T1000 (cell line): ENCODE data around the gene SOBP.

Source experiments
- DNase-seq: peaks from one replicate; lab custom pipeline; 2025; ENCODE audit warnings: mixed read lengths; lab: John Stamatoyannopoulos, UW

Gene SOBP

DNA sequence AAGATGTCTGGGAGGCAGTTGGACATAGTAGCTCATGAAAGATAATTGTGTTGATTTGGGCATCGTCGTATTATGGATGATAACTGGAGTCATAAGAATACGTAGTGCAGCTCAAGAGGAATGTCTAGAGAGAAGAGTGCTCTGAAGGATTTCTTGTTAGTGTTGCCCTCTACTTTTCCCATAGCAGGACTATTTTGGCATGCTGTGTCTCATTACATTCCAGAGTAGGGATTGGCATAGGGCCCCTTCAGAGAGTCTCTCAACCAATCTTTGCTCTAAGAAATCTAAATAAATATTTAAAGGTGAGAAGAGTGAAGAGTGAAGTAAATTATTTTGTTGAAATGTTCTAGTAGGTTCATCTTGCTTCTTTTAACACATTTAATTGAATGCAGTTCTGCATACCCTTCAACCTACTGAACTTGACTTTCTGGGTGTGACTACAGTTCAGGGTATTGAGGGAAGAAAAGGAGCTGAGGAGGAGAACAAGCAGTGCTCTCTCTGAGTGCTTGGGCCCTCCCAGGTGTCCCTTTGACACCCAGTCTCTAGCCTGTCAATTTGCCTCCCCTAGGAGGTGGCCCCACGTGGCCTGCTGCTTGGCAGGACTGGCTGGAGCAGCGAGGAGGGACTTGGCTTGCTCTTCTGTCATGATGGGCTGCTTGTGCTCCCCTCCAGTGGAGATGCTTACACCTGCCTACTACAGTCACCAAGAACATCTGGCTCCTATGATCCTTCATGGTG lies 33.3 kb downstream of the SOBP start:
- no peak for DNase-seq

GRCh38 chr6:107523794-107524193 lies 33.9 kb downstream of the SOBP start:
- no peak for DNase-seq

DNA sequence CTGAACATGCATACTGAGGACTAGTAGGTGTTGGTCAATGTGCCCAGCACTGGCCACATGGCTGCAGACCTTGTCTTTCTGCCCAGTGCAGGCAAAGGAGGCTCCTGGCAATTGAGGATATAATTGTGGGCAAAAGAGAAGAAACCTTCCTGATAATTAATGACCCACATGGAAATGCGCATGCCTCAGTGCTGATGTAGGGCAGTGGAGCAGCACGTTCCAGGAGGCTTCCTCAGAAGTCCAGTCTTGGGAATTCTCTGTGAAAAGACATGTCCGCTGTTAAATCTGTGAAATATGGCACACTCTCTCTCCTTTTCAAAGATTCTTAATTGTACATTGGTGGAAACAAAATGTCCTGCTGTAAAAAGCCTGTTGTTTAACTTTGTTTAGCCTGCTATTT lies 34.7 kb downstream of the SOBP start:
- DNase-seq, result no peak

DNA sequence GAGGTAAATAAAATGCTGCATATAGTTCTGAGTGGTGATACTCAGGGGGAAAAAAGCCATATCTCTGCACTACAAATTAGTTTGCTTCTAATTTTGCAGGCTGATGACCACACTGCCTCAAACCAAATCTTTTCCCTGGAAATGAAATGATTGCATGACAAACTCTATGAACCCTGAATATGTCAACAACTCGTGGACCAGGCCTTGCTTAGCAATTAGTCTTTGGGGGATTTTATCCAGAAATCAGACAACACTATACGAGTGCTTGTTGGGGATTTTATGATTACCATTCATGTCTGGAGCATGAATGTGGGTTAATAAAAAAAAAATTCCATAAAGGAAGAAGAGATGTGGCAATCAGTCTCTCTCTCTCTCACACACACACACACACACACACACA lies 42.0 kb downstream of the SOBP start:
- DNase-seq, result no peak

GRCh38 chr6:107532706-107533105 lies 42.8 kb downstream of the SOBP start:
- DNase-seq, result no peak

- no peak for DNase-seq
These were observed 43.6 kb downstream of the SOBP start for GRCh38 chr6:107533415-107534059.

GRCh38 chr6:107534571-107535141 lies 44.7 kb downstream of the SOBP start:
- DNase-seq, result no peak

- no peak for DNase-seq
These were observed 45.7 kb downstream of the SOBP start for GRCh38 chr6:107535626-107536025.

GRCh38 chr6:107536180-107536961 lies 46.5 kb downstream of the SOBP start:
- no peak for DNase-seq

- DNase-seq, result no peak
These were observed 47.6 kb downstream of the SOBP start for GRCh38 chr6:107537559-107537958.

GRCh38 chr6:107538856-107539387 lies 49.0 kb downstream of the SOBP start:
- DNase-seq, result no peak

GRCh38 chr6:107539409-107539808 lies 49.5 kb downstream of the SOBP start:
- DNase-seq, result no peak

DNA sequence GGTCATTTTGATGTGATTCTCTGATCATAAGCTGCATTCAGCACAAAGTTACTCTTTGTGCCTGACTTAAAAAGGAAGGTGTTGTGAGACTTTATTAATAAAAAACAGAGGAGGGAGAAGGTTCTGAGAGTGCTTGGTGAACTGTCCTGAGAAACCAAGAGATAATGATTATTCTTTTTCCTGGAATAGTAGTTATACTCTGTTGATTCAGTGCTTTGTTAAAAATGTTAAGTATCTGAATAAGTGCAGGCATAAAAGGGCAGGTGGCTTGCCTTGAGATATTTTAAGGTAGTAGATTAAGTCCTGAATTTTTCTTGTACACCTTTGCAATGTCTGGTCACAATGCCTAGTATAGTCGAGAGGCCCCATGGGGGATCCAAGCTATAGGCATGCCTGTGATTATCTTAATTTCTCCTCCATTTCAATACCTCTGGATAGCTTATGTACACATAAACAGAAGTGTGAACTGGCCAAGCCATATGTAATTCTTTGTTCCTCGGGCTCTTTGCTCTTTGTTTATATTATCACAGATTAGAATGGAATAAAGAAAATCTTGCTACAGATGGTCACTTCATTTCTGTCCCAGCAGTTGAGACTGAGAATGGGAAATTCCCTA lies 50.0 kb downstream of the SOBP start:
- DNase-seq, result no peak

DNA sequence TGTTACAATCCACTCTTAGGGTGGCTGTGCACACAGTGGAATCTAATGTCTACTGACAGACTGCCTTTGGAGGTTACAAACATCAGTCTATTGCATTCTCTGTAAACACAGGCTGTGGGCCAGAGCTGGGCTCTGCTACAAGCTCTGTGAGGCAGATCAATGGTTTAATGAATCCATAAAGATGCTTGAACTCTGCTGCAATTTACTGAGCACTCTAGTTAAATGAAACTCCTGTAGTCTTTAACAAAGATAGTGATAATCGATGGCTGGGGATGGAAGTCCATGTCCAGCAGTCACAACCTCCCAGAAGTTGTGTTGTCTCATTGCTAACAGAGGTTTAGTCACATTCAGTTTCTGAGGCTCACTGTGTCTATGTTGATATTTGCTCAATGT lies 50.5 kb downstream of the SOBP start:
- DNase-seq, result no peak

- no peak for DNase-seq
These were observed 52.3 kb downstream of the SOBP start for GRCh38 chr6:107542192-107542668.

GRCh38 chr6:107543088-107543487 lies 53.2 kb downstream of the SOBP start:
- DNase-seq, result no peak

DNA sequence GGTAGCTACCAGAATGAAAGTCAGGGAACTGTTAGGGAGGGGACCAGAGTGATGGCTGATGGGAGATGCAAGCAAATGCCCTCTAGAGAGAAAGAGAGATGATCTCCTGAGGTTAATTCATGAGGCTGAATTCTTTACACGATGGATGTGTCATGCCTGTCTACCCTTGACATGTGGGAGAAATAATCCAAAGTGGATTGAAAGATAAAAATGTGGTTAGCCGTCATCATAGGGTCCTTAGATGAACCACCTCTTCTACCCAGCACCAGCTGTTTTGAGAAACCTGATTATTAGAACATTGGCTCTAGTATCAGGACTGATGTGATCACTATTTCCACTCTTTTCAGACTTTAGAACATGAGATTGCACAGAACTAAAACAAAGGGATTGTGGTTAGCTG lies 53.6 kb downstream of the SOBP start:
- DNase-seq, result no peak

DNA sequence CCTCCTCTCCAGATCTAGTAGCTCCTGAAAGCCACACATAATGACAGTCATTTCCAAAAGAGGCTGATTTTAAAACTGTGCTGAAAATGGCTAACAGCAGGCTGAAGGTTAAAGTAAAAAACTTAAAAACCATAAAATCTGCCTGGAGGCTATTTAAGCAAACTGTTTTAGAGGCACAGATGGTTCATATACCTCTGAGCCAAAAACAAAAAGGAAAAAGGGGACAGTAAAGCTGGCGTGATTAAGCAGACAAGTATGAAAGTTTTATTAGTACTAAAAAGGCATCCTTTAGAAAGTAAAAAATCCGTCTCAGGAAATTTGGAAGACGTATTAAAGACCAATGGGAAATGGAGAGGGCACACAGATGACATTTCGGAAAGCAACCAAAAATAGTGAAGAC lies 55.8 kb downstream of the SOBP start:
- no peak for DNase-seq

- no peak for DNase-seq
These were observed 57.0 kb downstream of the SOBP start for GRCh38 chr6:107546691-107547450.

- no peak for DNase-seq
These were observed 57.5 kb downstream of the SOBP start for GRCh38 chr6:107547451-107547840.

DNA sequence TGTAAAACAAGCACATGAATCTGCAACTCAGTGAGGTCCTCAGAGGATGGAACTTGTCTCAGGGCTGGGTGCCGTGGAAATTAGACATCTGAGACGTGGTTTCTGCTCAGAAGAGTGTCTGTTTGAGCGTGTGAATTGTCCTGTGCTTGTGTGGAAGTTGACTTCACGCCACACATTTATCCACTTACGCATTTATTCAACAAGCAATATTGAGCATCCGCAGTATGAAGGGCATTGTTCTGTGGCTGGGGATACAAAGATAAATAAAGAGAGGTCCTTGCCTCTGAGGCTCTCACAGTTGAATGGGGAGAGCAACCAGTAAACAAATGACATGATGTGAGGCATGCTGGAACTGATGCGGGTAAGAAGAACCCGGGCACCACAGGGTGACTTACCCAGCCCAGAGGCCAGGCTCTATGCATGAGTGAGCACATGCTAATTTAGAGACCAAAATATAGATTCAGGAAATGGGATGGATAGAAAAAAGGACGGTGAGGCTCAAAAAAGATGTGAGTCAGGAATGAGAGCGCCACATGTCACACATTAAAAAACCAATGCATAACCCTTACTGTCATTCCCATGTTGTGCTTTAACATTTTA lies 60.4 kb downstream of the SOBP start:
- no peak for DNase-seq
